HG03571 (cell line): ENCODE data around the gene MRPL14.
"Not testable (repeated sequence)": the region's sequence is repeated elsewhere in the genome, so short reads cannot be mapped to it uniquely, and the experiment has no call there.

Experiments used
- ATAC-seq: cut with Tn5 transposase; IDR thresholded peaks from one replicate; pipeline ENCODE4 v1.9.1; 2021; ENCODE audit not compliant: unreplicated experiment

MRPL14 gene

GRCh38 chr6:44102527-44102926, 24.7 kb downstream of the MRPL14 start:
- ATAC-seq, result no peak

GRCh38 chr6:44101832-44102231, 25.4 kb downstream of the MRPL14 start:
- ATAC-seq, result no peak

- ATAC-seq, result no peak
These were observed 27.1 kb downstream of the MRPL14 start for GRCh38 chr6:44100088-44100550.

GRCh38 chr6:44099192-44099591, 28.1 kb downstream of the MRPL14 start:
- no peak for ATAC-seq

- no peak for ATAC-seq
These were observed 29.4 kb downstream of the MRPL14 start for GRCh38 chr6:44097782-44098317.

GRCh38 chr6:44096612-44097011, 30.6 kb downstream of the MRPL14 start:
- no peak for ATAC-seq

- not testable (repeated sequence) for ATAC-seq
These were observed 32.0 kb downstream of the MRPL14 start for GRCh38 chr6:44095243-44095623.

GRCh38 chr6:44094403-44095242, 32.6 kb downstream of the MRPL14 start:
- ATAC-seq, result no peak

GRCh38 chr6:44093750-44094402, 33.4 kb downstream of the MRPL14 start:
- ATAC-seq, result no peak

- no peak for ATAC-seq
These were observed 34.2 kb downstream of the MRPL14 start for GRCh38 chr6:44093066-44093465.

GRCh38 chr6:44091981-44092884, 35.0 kb downstream of the MRPL14 start:
- ATAC-seq, result no peak

- not testable (repeated sequence) for ATAC-seq
These were observed 35.9 kb downstream of the MRPL14 start for GRCh38 chr6:44091356-44091755.

- no peak for ATAC-seq
These were observed 36.8 kb downstream of the MRPL14 start for GRCh38 chr6:44090465-44090864.

GRCh38 chr6:44088827-44089590, 38.2 kb downstream of the MRPL14 start:
- no peak for ATAC-seq

- no peak for ATAC-seq
These were observed 39.6 kb downstream of the MRPL14 start for GRCh38 chr6:44087623-44088022.

- no peak for ATAC-seq
These were observed 40.2 kb downstream of the MRPL14 start for GRCh38 chr6:44086931-44087574.

- ATAC-seq, result no peak
These were observed 42.0 kb downstream of the MRPL14 start for GRCh38 chr6:44085219-44085618.

GRCh38 chr6:44084231-44085014, 42.8 kb downstream of the MRPL14 start:
- no peak for ATAC-seq

- no peak for ATAC-seq
These were observed 44.4 kb downstream of the MRPL14 start for GRCh38 chr6:44082872-44083321.
